Left forelimb (tissue), 1 donor: ENCODE measurements around the gene THADA.

ENCODE experiments used
- DNase-seq: peaks from one replicate; pipeline ENCODE4 v3.0.0-alpha.2; 2018; ENCODE audit warnings: low spot score

Gene THADA

DNA sequence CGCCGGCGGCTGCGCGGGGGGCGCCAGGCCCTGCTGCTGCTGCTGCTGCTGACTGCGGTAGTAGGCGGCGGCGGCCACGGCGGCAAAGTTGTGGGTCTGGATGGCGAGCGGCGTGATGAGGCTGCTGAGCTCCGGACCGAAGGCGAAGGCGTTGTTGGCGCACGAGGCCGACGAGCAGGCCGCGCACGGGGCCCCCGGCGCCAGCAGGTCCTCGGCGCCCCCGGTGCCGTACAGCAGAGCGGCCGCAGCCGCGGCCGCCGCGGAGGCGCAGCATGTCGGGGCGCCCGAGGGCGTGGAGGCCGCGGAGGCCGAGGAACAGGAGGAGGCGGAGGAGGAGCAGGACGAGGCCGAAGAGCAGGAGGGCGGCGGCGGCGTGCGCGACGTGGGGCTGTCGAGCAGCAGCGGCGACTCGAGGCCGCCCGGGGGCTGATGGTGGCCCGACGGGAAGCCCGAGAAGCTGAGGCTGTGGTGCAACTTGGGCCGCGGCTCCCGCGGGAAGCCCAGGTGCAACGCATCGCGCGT, 371.2 kb downstream of the THADA start:
- DNase-seq, result peak; percentile 73

GRCh38 chr2:43224131-43224570, 371.7 kb downstream of the THADA start:
- peak; percentile 84 for DNase-seq

DNA sequence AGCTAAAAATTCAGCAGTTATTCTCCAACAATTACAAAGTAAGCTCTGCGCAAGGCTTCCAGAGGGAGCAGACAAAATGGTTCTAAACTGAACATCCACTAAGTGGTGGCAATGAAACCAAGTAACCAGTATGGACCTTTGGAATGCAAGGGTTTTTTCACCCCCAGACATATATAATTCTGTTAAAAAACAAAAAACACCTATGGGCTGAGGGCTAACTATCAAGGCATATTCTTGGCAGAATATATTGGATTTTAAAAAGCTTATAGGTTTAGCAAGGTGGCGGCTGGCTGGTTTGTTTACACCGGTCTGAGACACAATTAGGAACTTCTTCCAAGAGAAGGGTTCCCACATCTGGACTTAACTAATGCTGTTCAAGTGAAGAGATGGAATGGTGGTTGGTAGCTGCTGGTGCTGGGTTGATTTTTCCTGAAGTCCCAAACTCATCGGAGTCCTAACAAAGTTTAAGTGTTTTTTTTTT, 372.3 kb downstream of the THADA start:
- no peak for DNase-seq

- DNase-seq, result no peak
Measured at GRCh38 chr2:43222475-43223309, 373.1 kb downstream of the THADA start.

- peak; percentile 96 for DNase-seq
Measured at GRCh38 chr2:43221763-43222474, 373.9 kb downstream of the THADA start.

GRCh38 chr2:43221124-43221762, 374.6 kb downstream of the THADA start:
- peak; percentile 91 for DNase-seq

GRCh38 chr2:43220760-43221123, 375.1 kb downstream of the THADA start:
- DNase-seq, result no peak

DNA sequence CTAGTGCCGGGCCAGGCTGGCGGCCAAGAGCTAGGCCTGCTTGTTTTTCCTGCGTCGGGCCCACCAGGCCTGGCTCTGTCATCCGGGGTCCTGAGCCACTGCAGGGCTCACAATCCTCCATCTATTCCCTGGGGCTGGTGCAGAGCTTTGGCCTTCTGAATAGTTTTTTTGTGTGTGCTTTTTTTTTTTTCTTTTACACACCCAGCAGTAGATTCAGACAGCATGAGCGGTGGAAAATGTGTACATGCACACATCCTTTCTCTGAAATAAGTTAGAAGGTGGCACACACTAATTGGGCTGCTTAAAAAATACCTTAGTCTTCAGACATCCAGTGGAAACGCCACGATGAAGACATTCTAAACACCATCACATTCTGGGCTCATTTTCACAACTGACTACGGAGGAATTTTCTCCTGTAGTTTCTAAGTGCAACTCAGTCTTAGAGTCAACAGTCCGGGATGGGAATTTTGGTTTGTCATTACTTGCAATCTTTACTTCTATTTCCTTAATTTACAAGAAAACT, 375.5 kb downstream of the THADA start:
- DNase-seq, result no peak

GRCh38 chr2:43219383-43220228, 376.2 kb downstream of the THADA start:
- peak; percentile 85 for DNase-seq

GRCh38 chr2:43218702-43219382, 377.0 kb downstream of the THADA start:
- no peak for DNase-seq

DNA sequence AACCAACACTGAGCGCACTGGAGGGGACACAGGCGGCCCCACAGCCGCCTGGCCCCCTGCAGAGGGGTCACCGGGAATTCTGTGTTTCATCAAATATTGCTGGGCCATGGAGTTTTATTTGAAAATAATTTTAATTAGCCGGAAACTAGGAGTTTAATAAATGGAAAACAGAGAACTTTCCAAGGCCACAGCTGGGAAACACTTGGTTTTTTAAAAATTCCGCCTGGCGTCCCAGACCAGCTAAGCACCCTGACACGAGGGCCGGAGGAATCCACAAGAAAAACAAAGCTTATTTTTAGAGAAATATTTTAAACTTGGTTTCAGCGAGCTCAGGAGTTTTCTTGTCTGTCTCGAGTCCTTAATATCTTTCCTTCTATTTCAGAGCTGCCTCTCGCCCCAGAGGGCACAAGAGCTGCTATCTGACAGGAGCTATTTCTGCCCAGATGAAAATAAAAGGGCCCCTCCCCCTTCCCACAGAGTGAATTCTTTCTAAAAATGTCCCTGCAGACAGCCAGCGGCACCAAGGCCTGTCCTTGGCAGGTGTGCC, 377.6 kb downstream of the THADA start:
- DNase-seq, result no peak

- no peak for DNase-seq
Measured at GRCh38 chr2:43217228-43218154, 378.3 kb downstream of the THADA start.

DNA sequence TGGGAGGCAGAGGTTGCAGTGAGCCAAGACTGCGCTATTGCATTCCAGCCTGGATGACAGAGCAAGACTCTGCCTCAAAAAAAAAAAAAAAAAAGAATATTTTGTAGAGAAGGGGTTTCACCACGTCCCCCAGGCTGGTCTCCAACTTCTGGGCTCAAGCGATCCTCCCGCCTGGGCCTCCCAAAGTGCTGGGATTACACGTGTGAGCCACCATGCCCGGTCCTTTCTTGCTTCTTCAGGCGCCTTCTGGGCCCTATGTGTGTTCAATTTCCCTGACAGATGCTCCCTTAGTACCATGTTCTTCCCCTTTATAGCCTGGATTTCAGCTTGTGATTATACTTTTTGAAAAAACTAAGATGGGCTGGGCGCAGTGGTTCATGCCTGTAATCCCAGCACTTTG, 379.2 kb downstream of the THADA start:
- DNase-seq, result no peak

DNA sequence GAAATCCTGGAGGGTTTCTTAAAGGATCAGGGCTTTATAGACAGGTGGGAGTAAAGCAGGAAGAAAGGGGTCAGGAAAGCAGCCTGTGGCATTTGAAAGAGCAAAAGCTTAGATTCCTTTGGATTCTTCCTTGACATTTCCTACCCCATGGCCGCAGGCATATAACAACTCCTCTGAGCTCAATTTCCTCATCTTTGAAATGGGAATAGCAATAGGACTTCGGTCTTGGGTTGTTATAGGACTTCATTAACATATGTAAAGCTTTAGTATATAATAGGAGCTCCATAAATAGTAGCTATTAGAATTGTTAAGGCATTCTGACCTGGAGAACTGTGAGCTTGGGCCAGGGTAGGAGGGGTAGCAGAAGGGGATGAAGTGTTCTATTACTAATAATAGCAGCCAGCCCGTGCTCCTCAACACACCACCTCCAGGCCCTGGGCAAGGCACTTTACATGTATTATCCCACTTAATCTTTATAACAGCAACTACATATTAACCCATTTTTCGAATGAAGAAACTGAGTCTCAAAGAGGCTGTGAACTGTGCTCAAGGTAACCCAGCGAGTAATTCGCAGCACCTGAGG, 380.1 kb downstream of the THADA start:
- no peak for DNase-seq

- DNase-seq, result no peak
Measured at GRCh38 chr2:43214253-43214652, 381.6 kb downstream of the THADA start.

- DNase-seq, result no peak
Measured at GRCh38 chr2:43212931-43213330, 382.9 kb downstream of the THADA start.

- DNase-seq, result no peak
Measured at GRCh38 chr2:43212216-43212835, 383.5 kb downstream of the THADA start.
